MM.1S (cell line): ENCODE measurements around the gene TGFBR3.

Experiments used
- DNase-seq: peaks from one replicate; pipeline ENCODE4 v3.0.0-alpha.2; 2015
- H2AFZ ChIP-seq: fragments of 300-600 bp; sonication (generic); 2 replicates; pipeline ENCODE4 v1.6.0; 2016; ENCODE audit warnings: antibody characterized with exemption, low read length
- H3F3A ChIP-seq: fragments of 300-600 bp; sonication (generic); 2 replicates; pipeline ENCODE4 v1.6.1; 2016; ENCODE audit warnings: mild to moderate bottlenecking, antibody characterized with exemption, low read length, moderate library complexity, mixed read lengths; ENCODE audit not compliant: insufficient read depth
- H3K27ac ChIP-seq: fragments of 300-600 bp; sonication (generic); 2 replicates; pipeline ENCODE4 v1.5.1; 2016; ENCODE audit warnings: mild to moderate bottlenecking, low read length
- H3K27me3 ChIP-seq: fragments of 300-600 bp; sonication (generic); replicated peaks from 2 replicates; pipeline ENCODE4 v1.6.0; 2016; ENCODE audit warnings: low read length; ENCODE audit not compliant: insufficient read depth
- H3K36me3 ChIP-seq: fragments of 300-600 bp; sonication (generic); replicated peaks from 2 replicates; pipeline ENCODE4 v1.6.1; 2016; ENCODE audit warnings: mild to moderate bottlenecking, low read length, mixed read lengths; ENCODE audit not compliant: insufficient read depth
- H3K4me1 ChIP-seq: fragments of 300-600 bp; sonication (generic); 2 replicates; pipeline ENCODE4 v1.6.1; 2016; ENCODE audit warnings: low read length, mixed read lengths
- H3K4me2 ChIP-seq: fragments of 300-600 bp; sonication (generic); 2 replicates; pipeline ENCODE4 v1.6.0; 2016; ENCODE audit warnings: low read depth, low read length
- H3K4me3 ChIP-seq: fragments of 300-600 bp; sonication (generic); 2 replicates; pipeline ENCODE4 v1.5.1; 2016; ENCODE audit warnings: low read length, mixed read lengths
- H3K79me2 ChIP-seq: fragments of 300-600 bp; sonication (generic); 2 replicates; pipeline ENCODE4 v1.6.1; 2016; ENCODE audit warnings: mixed run types, low read length, mixed read lengths
- H3K9ac ChIP-seq: fragments of 300-600 bp; sonication (generic); 2 replicates; pipeline ENCODE4 v1.6.1; 2016; ENCODE audit warnings: low read length, mixed read lengths
- H3K9me2 ChIP-seq: fragments of 300-600 bp; sonication (generic); replicated peaks from 2 replicates; pipeline ENCODE4 v1.6.1; 2016; ENCODE audit warnings: mild to moderate bottlenecking, low read length, mixed read lengths; ENCODE audit not compliant: insufficient read depth
- H3K9me3 ChIP-seq: fragments of 300-600 bp; sonication (generic); replicated peaks from 2 replicates; pipeline ENCODE4 v1.6.1; 2016; ENCODE audit warnings: mild to moderate bottlenecking, low read length, mixed read lengths; ENCODE audit not compliant: insufficient read depth
- H4K20me1 ChIP-seq: fragments of 300-600 bp; sonication (generic); 2 replicates; pipeline ENCODE4 v1.6.1; 2016; ENCODE audit warnings: mild to moderate bottlenecking, low read length, moderate library complexity, mixed read lengths; ENCODE audit not compliant: insufficient read depth
- CTCF ChIP-seq: fragments of 300-600 bp; sonication (generic); IDR thresholded peaks from 2 replicates; pipeline ENCODE4 v1.5.1; 2016; ENCODE audit warnings: antibody characterized with exemption, low read length, mixed read lengths
- EZH2 ChIP-seq: fragments of 300-600 bp; sonication (generic); optimal IDR thresholded peaks from 2 replicates; pipeline ENCODE3; 2017; ENCODE audit warnings: low read depth, mild to moderate bottlenecking, antibody characterized with exemption, low read length, mixed read lengths
- EZH2phosphoT487 ChIP-seq: fragments of 300-600 bp; sonication (generic); IDR thresholded peaks from 2 replicates; pipeline ENCODE4 v1.6.1; 2018; ENCODE audit warnings: antibody characterized with exemption, low read length

The TGFBR3 gene

GRCh38 chr1:91885716-91886506 lies at the start of gene TGFBR3:
Gene TGFBR3 (minus strand): TSS chr1:91886151. CDS start chr1:91861531, 24,620 bp downstream.
- peak; percentile 79 for DNase-seq
- Histone ChIP-seq H3K9ac (peak within 1 kb of the TSS; percentile 59), H4K20me1 (no peaks in the 10 kb centered on the region), H3K79me2 (no peaks in the 10 kb centered on the region), H3K9me3 (no peaks in the 10 kb centered on the region), H3K27me3 (0 out of 2 replicates have a peak, but pooled peaks cover 3% of the 10 kb centered on the region), H3K36me3 (no peaks in the 10 kb centered on the region), H3K9me2 (no peaks in the 10 kb centered on the region), H3K27ac (no peak within 1 kb of the TSS), H3F3A (0 out of 2 replicates have a peak, but pooled peaks cover 3% of the 10 kb centered on the region), H3K4me2 (peak within 1 kb of the TSS; percentile 95), H3K4me3 (peak within 1 kb of the TSS; percentile 75), H3K4me1 (no peaks in the 10 kb centered on the region), H2AFZ (peak within 1 kb of the TSS; percentile 97)
- TF ChIP-seq EZH2 (no peak), CTCF (peak; percentile 30)

DNA sequence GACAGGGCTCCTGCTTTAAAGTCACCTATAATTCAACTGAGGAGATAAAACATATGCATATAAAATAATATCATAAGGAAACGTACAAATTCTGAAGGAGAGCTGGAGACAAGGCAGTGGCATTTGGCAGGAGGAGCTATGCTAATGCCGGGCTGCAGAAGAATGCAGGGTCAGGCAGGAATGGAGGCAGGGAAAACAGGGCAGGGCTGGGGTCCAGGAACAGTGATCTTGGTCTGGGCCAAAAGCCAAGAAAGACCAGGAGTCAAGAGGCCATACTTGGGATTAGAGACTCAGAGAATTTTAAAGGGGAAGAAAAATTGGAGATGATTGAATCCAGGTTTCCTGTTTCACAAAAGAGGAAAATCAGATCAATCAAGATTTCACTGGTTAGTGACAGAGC lies 43.3 kb upstream of the TGFBR3 start:
- Histone ChIP-seq H3K9ac (no peak overlapping the region), H4K20me1 (no peaks in the 10 kb centered on the region), H3K4me3 (no peak overlapping the region), H3K79me2 (no peaks in the 10 kb centered on the region), H3K9me3 (no peaks in the 10 kb centered on the region), H3K4me2 (no peak overlapping the region), H3K4me1 (no peaks in the 10 kb centered on the region), H2AFZ (no peak overlapping the region), H3K27ac (no peak overlapping the region), H3F3A (no peaks in the 10 kb centered on the region), H3K27me3 (no peaks in the 10 kb centered on the region), H3K36me3 (no peaks in the 10 kb centered on the region), H3K9me2 (no peaks in the 10 kb centered on the region)
- TF ChIP-seq EZH2 (no peak), CTCF (no peak), EZH2phosphoT487 (no peak)
- DNase-seq = no peak

- Histone ChIP-seq H3K27ac (no peak overlapping the region), H3F3A (no peaks in the 10 kb centered on the region), H3K79me2 (no peaks in the 10 kb centered on the region), H2AFZ (no peak overlapping the region), H3K4me2 (no peak overlapping the region), H3K9me3 (no peaks in the 10 kb centered on the region), H3K27me3 (no peaks in the 10 kb centered on the region), H3K9me2 (no peaks in the 10 kb centered on the region), H3K9ac (no peak overlapping the region), H3K4me3 (no peak overlapping the region), H3K36me3 (no peaks in the 10 kb centered on the region), H3K4me1 (no peaks in the 10 kb centered on the region), H4K20me1 (no peaks in the 10 kb centered on the region)
- TF ChIP-seq CTCF (no peak), EZH2 (no peak), EZH2phosphoT487 (no peak)
- no peak for DNase-seq
These were observed 42.1 kb upstream of the TGFBR3 start for GRCh38 chr1:91928026-91928425.
